Erythroblast (primary cell): ENCODE data around the gene ADD1.

Experiments
- DNase-seq, 2 experiments: peaks; one replicate each; lab custom pipeline; 2025; lab: John Stamatoyannopoulos, UW
- GATA1 ChIP-seq: IDR thresholded peaks from 2 replicates; pipeline ENCODE4 v1.6.1; 2011; ENCODE audit warnings: low read depth, mild to moderate bottlenecking, control low read depth, low read length, moderate library complexity
- POLR2A ChIP-seq: IDR thresholded peaks from 2 replicates; pipeline ENCODE4 v1.6.1; 2011; ENCODE audit warnings: mild to moderate bottlenecking, low read length

Gene ADD1

DNA sequence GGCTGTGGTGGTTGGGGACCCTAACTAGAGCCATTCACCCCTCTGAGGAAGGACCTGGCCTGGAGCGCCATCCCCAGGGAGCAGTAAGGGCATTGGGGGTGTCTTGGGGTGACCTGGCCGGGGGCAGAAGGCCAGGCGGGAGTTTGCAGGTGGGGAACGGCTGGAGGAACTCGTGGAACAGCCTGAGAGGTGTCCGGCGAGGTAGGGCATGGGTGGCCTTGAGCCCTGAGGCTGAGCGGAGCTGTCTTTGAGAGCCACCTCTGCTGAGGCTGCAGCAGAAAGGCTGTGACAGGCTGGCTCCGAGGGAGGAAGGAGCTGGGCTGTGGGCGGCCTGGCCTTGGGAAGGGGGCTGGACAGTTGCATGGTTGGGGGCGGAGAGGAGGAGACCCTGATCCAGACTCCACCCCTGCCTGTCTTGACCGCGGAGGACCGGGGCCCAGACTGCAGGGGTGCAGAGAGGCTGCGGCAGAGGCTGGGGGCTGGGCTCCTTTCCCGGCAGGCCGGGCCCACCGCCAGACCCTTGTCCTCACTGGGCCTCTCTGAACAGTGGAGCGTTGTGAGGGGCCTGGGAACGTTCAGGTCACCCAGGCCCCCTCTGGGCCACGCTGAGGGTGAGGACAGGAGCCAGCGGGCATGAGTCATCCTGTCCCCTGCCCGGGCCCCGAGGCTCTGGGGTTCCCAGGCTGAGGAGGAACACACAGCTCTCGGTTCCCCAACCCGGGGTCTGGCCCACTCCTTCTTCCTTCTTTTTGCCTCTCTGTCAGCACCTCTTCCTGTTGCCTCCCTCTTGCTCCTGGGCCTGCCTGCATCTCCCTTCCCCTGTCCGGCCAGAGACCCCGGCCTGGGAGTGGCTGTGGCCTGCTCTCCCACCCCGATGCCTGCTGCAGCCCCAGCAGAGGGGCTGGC lies 42.7 kb upstream of the ADD1 start:
- peak; percentile 25 to 51 for DNase-seq
- no peak for TF ChIP-seq POLR2A
- no peak for TF ChIP-seq GATA1

DNA sequence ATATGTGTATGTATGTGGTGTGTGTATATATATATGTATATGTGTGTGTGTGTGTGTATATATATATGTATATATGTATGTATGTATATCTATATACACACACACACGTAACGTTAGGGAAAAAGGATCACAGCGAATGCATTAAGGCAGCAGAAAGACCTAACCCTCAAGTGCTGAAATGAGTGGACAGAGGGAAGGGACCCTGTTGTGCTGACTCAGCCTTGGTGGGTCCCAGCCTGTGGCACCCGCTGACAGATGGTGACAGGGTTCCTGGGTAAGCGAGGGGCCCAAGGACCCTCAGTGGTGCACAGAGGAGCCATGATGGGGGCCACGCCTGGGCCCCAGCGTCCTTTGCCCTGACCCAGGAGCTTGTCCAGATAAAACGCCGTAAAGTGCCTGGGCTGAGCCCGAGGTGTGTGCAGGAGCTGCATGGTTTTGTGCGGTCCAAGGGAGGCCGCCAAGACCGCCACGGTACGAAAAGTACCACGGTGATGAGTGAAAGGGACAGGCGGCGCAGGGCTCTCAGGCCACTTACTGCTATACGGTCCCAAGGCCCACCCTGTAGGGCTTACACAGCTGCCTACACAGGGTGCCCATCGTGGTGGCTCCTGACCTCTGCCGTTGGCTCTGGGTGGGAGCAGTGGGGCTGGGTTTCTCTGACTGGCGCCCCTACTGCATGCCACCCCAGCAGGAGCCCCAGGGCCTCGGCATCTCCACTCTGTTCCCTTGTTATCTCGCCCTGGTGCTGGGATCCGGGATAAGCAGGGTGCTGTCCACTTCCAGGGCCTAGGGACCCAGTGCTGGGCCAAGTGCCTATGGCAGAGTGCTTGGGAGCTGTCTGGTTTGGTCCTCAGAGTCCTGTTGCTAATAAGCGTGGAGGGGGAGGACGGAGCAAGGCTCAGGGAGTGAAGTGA lies 40.8 kb upstream of the ADD1 start:
- DNase-seq: no peak

DNA sequence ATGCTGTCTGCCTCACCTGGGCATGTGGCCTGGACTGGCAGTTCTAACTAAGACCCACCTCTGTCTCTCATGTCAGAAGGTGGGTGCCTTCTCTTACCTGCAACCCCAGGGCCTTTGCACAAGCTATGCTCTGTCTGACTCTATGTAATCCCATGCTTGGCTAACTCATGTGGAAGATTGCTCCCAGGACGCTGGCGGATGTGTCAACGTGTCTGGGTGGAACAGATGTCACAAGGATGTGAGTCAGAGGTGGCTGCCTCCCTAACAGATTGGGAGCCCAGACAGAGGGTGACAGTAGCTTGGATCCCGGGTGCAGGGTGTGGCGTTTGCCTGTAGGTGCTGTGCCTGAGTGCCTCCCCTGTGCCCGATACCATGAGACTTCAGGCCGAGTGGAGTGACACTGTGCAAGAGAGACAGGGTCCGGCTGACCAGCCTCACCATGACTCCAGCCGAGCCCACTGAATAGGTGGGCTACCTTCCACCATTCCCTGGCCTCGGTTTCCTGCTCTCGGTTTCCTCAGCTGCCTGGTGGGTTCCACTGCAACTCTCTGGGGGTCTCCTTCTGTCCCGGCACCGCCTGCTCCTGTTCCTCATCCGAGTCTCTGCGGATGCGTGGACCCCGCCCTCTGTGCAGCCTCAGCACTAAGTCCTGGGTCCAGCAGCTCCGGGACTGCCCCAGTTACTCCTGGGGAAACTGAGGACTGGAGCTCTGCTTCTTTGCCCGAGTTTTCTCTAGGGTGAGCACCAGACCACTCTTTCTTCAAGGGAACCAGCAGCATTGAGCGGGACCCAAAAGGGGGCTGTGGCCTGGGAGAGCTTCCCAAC lies 39.8 kb upstream of the ADD1 start:
- TF ChIP-seq POLR2A (no peak), GATA1 (no peak)
- peak in 1 of 2 experiments; percentile 46 for DNase-seq

More for the DNA sequence above, 40.8 kb upstream of the ADD1 start:
- no peak for TF ChIP-seq GATA1
- no peak for TF ChIP-seq POLR2A

DNA sequence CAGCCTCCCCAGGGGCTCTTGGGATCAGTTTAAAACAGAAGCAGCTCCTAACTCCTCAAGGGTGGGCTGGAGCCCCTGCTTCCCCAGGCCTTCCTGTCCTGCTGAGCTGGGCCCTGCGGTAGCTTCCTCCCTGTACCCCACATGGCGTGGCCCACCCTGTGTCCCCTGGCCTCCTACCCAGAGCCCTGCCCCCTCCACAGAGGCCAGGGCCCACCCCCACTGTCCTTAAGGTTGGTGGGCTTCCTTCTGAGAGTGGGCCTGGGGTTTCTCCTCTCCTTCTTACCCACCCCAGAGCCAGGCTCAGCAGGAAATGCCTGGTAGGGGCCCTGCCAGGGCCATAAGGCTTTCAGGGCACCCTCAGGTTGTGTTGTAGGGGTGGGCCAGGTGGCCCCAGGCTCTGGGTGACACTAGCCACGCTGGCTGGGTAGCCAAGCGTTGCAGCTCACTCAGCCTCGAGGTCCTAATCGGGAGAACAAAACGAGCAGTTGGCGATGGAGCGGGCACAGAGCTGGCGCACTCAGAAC lies 39.1 kb upstream of the ADD1 start:
- no peak for DNase-seq
- no peak for TF ChIP-seq POLR2A
- no peak for TF ChIP-seq GATA1

DNA sequence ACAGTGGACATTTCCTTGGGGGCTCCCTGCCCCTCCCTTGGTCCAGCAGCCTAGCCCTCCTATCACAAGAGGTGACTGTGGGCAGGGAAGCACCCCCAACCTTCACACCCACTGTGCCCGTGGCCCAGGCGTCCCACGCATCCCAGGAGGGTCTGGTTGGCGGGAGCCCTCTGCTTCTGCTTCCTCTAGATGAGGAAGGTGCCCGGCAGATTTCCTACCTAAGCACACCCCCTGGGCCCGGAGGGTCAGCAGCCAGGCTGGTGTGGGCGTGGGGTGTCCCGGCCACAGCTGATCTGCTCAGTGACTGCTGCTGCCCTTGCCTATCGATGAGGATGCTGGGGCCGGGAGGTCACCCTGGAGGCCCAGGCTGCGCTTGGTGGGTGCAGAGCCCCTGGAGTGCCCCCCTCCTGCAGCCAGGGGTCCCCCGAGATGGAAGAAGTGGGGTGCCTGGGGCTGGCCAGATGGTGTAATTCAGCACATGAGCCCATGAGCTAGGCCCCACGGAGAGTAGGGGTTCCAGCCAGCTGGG lies 38.6 kb upstream of the ADD1 start:
- TF ChIP-seq POLR2A: no peak
- TF ChIP-seq GATA1: no peak
- no peak for DNase-seq

DNA sequence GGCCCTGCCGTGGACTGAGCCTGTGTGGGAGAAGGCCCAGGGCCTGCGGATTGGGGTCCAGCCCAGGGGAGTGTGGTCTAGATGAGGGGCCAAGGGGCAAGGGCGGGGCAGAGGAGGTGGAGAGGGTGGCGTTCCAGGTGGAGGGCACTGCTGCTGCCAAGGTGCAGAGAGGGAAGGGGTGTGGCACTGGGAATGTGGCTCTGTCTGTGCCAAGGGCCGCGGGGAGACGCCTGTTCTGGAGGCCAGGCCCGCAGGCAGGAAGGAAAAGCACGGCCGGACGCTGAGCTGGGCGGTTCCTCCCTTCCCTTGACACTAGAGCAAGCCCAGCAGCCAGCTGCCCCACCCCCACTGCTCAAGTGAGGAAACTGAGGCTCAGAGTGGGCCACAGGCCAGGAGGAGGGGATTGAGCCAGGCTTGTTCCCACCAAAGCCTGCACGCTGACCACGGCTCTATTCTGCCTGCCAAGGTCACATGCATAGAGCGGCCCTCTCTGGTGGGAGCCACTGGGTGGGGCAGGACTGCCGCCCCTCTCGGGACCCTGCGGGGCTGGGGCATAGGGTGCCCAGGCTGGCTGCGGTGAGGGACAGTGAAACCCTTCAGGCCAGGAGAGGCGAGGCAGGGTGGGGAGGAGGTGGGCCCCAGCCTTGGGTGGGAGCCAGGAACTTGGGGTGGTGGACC lies 37.8 kb upstream of the ADD1 start:
- no peak for DNase-seq
- TF ChIP-seq POLR2A (no peak), GATA1 (no peak)

DNA sequence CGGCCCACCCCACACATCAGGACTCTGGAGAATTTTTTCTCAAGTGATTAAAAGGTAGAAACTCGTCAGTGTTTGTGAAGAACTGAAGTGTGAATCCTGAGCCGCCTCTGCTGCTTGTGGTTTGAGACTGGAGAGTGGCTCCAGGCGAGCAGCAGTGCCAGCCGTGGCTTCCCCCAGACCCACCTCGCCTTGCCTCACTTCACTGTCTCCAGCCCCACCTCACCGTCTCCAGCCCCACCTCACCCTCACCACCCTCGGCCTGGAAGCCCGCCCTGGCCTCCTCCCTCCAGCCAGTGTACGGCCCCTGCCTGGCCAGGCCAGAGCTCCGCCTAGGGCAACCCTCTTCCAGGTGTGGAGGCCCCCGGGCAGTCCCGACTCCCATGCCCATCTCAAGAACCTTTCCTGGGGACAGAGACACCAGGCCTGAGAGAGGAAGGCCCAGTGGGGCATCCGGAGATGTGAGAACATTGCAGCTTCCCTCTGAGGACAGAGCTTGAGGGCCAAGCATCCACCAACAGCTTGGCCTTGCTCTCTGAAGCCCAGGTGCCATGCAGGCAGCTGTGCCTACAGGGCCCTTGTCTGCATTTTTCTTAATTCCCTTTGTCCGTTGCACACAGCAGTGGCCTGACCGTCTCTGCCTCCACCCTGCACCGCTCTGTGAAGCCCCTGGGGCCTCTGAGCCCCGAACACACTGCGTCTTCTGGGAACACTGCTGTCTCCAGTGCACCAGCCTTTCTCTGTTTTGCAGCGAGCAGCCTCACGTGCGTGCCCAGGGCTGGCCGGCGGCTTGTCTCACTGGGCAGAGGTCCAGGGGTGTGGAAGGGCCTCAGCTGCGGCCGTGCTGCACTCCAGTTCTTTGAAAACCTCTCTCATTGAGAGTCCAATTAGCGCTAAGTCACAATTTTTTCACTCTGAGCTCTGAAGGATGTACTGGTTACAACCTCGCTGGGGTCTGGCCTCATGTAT lies 37.0 kb upstream of the ADD1 start:
- TF ChIP-seq GATA1: no peak
- no peak for TF ChIP-seq POLR2A
- no peak for DNase-seq

DNA sequence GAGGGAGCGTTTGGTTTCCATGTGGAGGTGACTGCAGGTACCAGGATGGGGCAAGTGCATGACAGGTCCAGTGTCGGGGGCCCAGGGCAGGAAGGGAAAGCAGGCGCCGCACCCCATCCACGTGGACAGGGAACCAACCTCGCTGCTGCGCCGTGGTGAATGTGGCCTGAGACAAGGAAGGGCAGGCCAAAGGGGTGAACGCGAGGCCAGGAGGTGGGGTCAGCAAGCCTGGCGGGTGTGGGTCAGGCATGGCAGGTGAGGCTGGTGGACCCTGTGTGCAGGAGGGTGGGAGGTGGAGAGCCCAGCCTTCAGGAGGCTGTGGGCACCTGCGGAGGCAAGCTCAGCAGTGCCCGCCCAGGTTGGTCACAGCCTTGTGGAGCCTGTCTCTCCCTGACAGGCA lies 36.1 kb upstream of the ADD1 start:
- no peak for DNase-seq
- no peak for TF ChIP-seq GATA1
- no peak for TF ChIP-seq POLR2A

DNA sequence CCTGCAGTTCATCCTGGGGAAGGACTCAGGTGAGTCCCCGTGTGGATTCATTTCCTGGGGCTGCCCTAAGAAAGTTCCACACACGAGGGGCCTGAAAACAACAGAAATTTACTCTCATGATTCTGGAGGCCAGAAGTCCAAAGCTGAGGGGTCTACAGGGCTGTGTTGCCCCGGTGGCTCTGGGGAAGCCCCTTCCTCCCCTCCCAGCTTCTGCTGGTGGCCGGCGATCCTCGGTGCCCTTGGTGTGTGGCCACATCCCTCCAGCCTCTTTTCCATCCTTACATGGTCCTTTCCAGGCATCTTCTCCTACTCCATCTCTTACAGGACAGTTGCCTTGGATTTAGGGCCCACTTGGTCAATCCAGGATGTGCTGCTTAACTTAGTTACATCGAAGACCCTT lies 35.6 kb upstream of the ADD1 start:
- no peak for DNase-seq
- TF ChIP-seq GATA1 (no peak), POLR2A (no peak)

DNA sequence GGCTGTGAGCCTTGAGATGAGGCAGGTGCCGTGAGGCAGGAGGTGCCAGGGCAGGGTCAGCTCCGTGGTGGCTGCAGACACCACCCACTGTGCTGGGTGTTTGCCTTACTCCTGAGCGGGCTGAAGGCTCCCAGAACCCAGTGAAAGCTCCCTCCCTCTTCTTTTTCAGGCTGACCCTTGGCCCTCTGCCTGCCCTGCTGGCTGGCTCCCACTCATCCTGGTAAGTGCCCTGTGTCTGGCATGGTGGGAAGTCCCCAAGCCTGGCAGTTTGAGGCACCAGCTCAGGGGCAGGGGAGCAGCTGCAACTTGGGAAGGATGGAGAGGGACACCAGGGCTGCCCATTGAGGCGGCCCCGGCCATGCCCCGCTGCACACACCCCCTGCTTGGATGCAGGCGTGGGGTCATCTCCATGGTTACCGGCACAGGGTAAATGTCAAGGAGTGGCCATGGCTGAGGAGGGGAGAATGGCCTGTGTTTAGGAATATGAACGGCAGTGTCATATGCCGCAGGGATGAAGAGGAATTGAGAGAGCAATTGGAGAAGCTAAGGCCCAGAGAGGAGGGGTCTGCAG lies 33.9 kb upstream of the ADD1 start:
- TF ChIP-seq POLR2A (no peak), GATA1 (no peak)
- no peak for DNase-seq

DNA sequence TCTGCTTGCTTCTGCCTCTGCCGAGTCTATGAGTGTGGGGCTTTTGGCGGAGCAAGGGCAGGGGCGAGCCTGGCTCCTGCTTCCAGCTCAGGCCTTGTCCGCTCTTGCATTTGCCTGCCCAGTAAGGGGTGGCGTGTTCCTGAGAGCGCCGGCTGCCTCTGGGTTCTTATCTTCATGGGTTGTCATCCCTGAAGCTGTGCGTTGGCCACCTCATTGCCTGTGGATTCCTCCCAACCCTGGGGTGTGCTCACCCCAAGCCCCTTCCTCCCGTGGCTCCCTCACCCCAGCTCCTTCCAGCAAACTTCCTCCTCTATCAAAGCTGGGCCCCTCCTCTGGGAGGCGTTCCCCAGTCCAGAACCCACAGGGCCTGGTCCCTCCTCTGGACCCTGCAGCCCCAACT lies 33.3 kb upstream of the ADD1 start:
- TF ChIP-seq POLR2A: no peak
- TF ChIP-seq GATA1: no peak
- no peak for DNase-seq
